ENCODE data around the gene KCNG4. TPM values are rescaled to one million over a fixed set of nuclear protein-coding genes. Genes with fewer than 3 reads are reported as not detected.

Gene KCNG4
- total and polyA plus RNA-seq, 2 of the 8 experiments (the other 6 are each of a cell fraction or from before 2014, with no cell fraction given) = not detected

- H3K18ac ChIP-seq (ENCODE audit: extremely low read depth, low read length) = no peak overlapping the region
- H3K9me3 ChIP-seq (ENCODE audit: insufficient read depth in 2 of 2, low read depth in 1 of 2, low read length in 1 of 2) = no peaks in the 10 kb centered on the region
- 80% methylated on average over 8 of the region's 10 CpGs; no CpG with 5 or more reads in 1 of the 2 experiments for WGBS, 2 experiments (ENCODE audit: extremely low coverage in 1 of 2, insufficient coverage in 1 of 2, insufficient read length in 1 of 2, insufficient replicate concordance in 2 of 2, low coverage in 1 of 2, low lambda C conversion rate in 2 of 2, missing lambda C conversion rate in 1 of 2)
- POLR2A ChIA-PET (ENCODE audit: partially characterized antibody) = interaction anchor here (0.8 kb wide), 1 partner anchor 9 kb away, joined by 3 read pairs; no protein-coding TSS in a partner anchor
- TF ChIP-seq ZNF274 (IDR thresholded peaks at IDR 0.05; ENCODE audit: borderline replicate concordance, extremely low read depth, low read length) = no peak
- no peak for TF ChIP-seq RBBP5 (IDR thresholded peaks at IDR 0.05; ENCODE audit: borderline replicate concordance, low read depth, low read length)
- TF ChIP-seq SP4 (IDR thresholded peaks at IDR 0.05; ENCODE audit: low read length) = no peak
- peak; percentile 23 to 38; a peak in 3 of 4 replicates for TF ChIP-seq RAD21 (IDR thresholded peaks at IDR 0.05 in 1 of 2, conservative IDR thresholded peaks at IDR 0.05 in 1 of 2; ENCODE audit: low read depth in 2 of 2, low read length in 2 of 2)
- no peak for TF ChIP-seq RNF2 (IDR thresholded peaks at IDR 0.05; ENCODE audit: borderline replicate concordance, low read depth, low read length, missing control alignments, poor library complexity, severe bottlenecking)
- no peak for TF ChIP-seq CREB1 (IDR thresholded peaks at IDR 0.05)
- TF ChIP-seq SP1 (IDR thresholded peaks at IDR 0.05; ENCODE audit: low read depth, low read length) = no peak
- TF ChIP-seq CHD2 (IDR thresholded peaks at IDR 0.05; ENCODE audit: low read length) = no peak
- TF ChIP-seq SRF (IDR thresholded peaks at IDR 0.05; ENCODE audit: low read depth, low read length) = no peak
- H4K8ac ChIP-seq (ENCODE audit: extremely low read depth, insufficient read depth, low read length) = no peak overlapping the region
- H3K4me3 ChIP-seq (ENCODE audit: extremely low read depth in 1 of 4, insufficient read depth in 2 of 4, low read depth in 3 of 4, low read length in 4 of 4) = no peak overlapping the region
- H3K56ac ChIP-seq (replicated peaks; ENCODE audit: insufficient read length, low read depth, low read length) = no peak overlapping the region
- no peaks in the 10 kb centered on the region for H3K36me3 ChIP-seq (ENCODE audit: control insufficient read depth in 2 of 4, insufficient read depth in 4 of 4, low read length in 3 of 4)
- no peak overlapping the region for H2BK20ac ChIP-seq (ENCODE audit: low read length)
- no peak overlapping the region for H2AFZ ChIP-seq (ENCODE audit: low read length)
- FAIRE-seq (no peak), DNase-seq (ENCODE audit: low read depth in 1 of 2, low spot score in 2 of 2) (no peak)
- no peaks in the 10 kb centered on the region for H3K79me2 ChIP-seq (ENCODE audit: control insufficient read depth in 1 of 2, insufficient read depth in 2 of 2, low read length in 2 of 2)
- no peak overlapping the region for H3K23ac ChIP-seq (ENCODE audit: insufficient read length)
- no peak overlapping the region for H3K9ac ChIP-seq (replicated peaks in 1 of 4; ENCODE audit: extremely low read depth in 1 of 4, low read depth in 3 of 4, low read length in 3 of 4)
- H3K27ac ChIP-seq (ENCODE audit: low read depth, low read length) = no peak overlapping the region
- H3K4me1 ChIP-seq (replicated peaks in 1 of 4; ENCODE audit: control insufficient read depth in 3 of 4, insufficient read depth in 4 of 4, low read length in 3 of 4) = no peaks in the 10 kb centered on the region; a peak in 1 of 7 replicates
- no peak overlapping the region for H3K4ac ChIP-seq (replicated peaks; ENCODE audit: insufficient read length, low read depth, low read length)
- no peak overlapping the region for H3K14ac ChIP-seq (ENCODE audit: insufficient read length)
- H3K79me1 ChIP-seq (ENCODE audit: low read depth, low read length) = no peaks in the 10 kb centered on the region
- H3K27me3 ChIP-seq (replicated peaks in 1 of 4; ENCODE audit: control insufficient read depth in 3 of 4, extremely low read depth in 1 of 4, insufficient read depth in 3 of 4, low read length in 3 of 4) = no peaks in the 10 kb centered on the region; a peak in 1 of 7 replicates
- H4K20me1 ChIP-seq (replicated peaks in 1 of 2; ENCODE audit: control insufficient read depth in 1 of 2, insufficient read depth in 2 of 2, low read length in 2 of 2) = no peaks in the 10 kb centered on the region
- no peak overlapping the region for H4K5ac ChIP-seq (ENCODE audit: insufficient read length, low read depth, low read length)
- H3K23me2 ChIP-seq (ENCODE audit: low read depth, low read length) = no peaks in the 10 kb centered on the region
- H4K91ac ChIP-seq (replicated peaks; ENCODE audit: insufficient read length, low read length) = no peak overlapping the region
- H3K4me2 ChIP-seq (ENCODE audit: insufficient read depth in 1 of 2, low read depth in 2 of 2, low read length in 2 of 2) = no peak overlapping the region
- H2AK5ac ChIP-seq (ENCODE audit: low read depth, low read length) = no peak overlapping the region
- no peak overlapping the region for H2BK15ac ChIP-seq (ENCODE audit: low read length)
- H2BK5ac ChIP-seq (ENCODE audit: low read depth, low read length) = no peak overlapping the region
- H2BK120ac ChIP-seq (replicated peaks; ENCODE audit: low read depth, low read length) = no peak overlapping the region
- no peak overlapping the region for H2BK12ac ChIP-seq (ENCODE audit: low read depth, low read length)
- CTCF ChIA-PET (ENCODE audit: partially characterized antibody) = interaction anchor here (0.6 to 5.0 kb wide), 6 partner anchors 9 to 245 kb away, joined by 3 to 16 read pairs (median 4); partner anchors contain the start of gene TAF1C
Observed at GRCh38 chr16:84239141-84239769, 557 bp downstream of the KCNG4 start.

All from H1 (cell line).